Measurements from ENCODE around the gene SEC14L5. TPM values are rescaled to one million over a fixed set of nuclear protein-coding genes. Genes with fewer than 3 reads are reported as not detected.

Gene SEC14L5
- total RNA-seq, 2 experiments from 2014 or later = 0.09 to 0.28 TPM

- Mint-ChIP-seq H3K4me3 (no peak overlapping the region), H3K4me1 (peaks cover 2% of the 10 kb centered on the region), H3K9me3 (ENCODE audit: low read depth) (no peaks in the 10 kb centered on the region), H3K27me3 (peaks cover 11% of the 10 kb centered on the region), H3K36me3 (ENCODE audit: low read depth) (no peaks in the 10 kb centered on the region), H3K27ac (no peak overlapping the region)
- CTCF ChIA-PET = interaction anchor here (0.6 kb wide), 1 partner anchor 18 kb away, joined by 3 read pairs; the partner anchor contains the start of gene SEC14L5
- POLR2A ChIA-PET = interaction anchor here (0.6 kb wide), 1 partner anchor 111 kb away, joined by 3 read pairs; no protein-coding TSS in a partner anchor
- intact Hi-C loops (cut with DNase I, micrococcal nuclease) = no loop called here
- no peak for ATAC-seq
- DNase-seq = no peak
These were observed 18.5 kb downstream of the SEC14L5 start for GRCh38 chr16:4976611-4977145.

- ATAC-seq (no peak), DNase-seq (no peak)
- H3K4me3 Mint-ChIP-seq = no peak overlapping the region
- peaks cover 7% of the 10 kb centered on the region for H3K27me3 Mint-ChIP-seq
- no peaks in the 10 kb centered on the region for H3K4me1 Mint-ChIP-seq
- intact Hi-C loops (cut with DNase I, micrococcal nuclease) = no loop called here
- H3K27ac Mint-ChIP-seq = no peak overlapping the region
- no peaks in the 10 kb centered on the region for H3K36me3 Mint-ChIP-seq (ENCODE audit: low read depth)
- ChIA-PET POLR2A (no interaction called here), CTCF (no interaction called here)
- H3K9me3 Mint-ChIP-seq (ENCODE audit: low read depth) = peaks cover 3% of the 10 kb centered on the region
These were observed 21.0 kb downstream of the SEC14L5 start for GRCh38 chr16:4979164-4979563.

DNA sequence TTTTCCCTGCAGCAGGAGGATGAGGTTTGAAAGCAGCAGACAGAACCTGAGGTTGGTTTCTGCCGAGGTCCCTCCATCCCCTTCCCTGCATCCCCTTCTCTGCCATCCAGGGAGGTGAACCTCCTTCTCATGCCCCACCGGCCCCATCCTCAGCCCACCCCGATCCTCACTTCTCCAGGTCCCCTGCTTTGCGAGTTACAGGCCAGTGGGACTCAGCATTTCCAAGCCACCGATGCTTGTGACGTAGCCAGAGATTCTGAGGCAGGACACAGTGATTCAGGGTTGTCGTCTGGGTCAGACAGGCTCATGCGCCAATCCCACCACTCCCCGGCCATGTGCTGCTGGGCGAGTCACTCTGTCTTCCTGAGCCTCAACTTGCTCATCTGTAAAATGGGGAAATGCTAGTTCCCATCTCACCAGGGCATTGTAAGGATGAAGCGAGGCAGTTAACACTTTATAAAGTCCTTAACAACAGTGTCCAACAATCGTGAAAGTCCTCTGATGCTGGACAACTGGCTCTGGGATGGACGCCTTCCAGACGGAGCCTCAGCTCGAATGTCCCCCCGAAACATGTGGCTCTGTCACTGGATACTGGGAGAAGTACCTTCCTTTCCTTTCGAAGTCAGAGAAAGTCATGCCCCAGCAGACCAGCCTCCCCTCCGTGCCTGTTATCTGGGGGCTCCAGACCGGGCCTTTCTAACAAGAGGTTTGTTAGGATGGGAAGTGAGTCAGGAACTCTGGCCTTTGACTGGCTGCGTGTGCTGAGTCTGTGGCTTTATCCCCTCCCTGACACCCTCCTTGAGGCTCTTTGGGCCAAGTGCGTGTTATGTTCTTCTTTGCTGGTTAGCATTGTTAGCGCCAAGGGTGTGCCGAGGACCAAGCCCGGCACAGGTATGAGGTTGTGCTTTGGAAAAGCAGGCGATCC, 21.9 kb downstream of the SEC14L5 start:
- no peak for ATAC-seq

DNA sequence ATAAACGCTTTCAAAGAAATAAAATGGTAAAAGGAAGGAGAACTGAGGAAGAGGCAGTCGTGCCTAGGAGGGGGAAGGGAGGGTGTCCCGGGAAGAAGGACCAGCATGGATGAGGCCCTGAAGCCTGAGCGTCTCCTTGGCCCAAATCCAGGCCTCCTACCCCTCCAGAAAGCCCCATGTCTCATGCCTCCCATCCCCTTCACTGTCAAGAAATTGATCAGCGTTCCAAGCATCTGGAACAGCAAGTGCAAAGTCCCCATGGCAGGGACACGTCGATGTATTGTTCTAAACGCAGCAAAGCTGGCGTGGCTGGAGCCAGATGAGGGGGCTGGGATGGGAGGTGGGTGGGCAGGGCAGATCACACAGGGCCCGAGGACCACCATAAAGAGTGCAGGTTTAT, 22.6 kb downstream of the SEC14L5 start:
- ATAC-seq (no peak), DNase-seq (no peak)
- Mint-ChIP-seq H3K9me3 (ENCODE audit: low read depth) (peaks cover 5% of the 10 kb centered on the region), H3K27me3 (peaks cover 7% of the 10 kb centered on the region), H3K27ac (no peak overlapping the region), H3K4me1 (no peaks in the 10 kb centered on the region), H3K36me3 (ENCODE audit: low read depth) (no peaks in the 10 kb centered on the region), H3K4me3 (no peak overlapping the region)
- POLR2A ChIA-PET = no interaction called here
- CTCF ChIA-PET = no interaction called here
- intact Hi-C loops (cut with DNase I, micrococcal nuclease) = no loop called here

More for the DNA sequence above, 21.9 kb downstream of the SEC14L5 start:
- H3K4me3 Mint-ChIP-seq = no peak overlapping the region
- H3K36me3 Mint-ChIP-seq (ENCODE audit: low read depth) = no peaks in the 10 kb centered on the region
- H3K27ac Mint-ChIP-seq = no peak overlapping the region
- CTCF ChIA-PET = no interaction called here
- H3K9me3 Mint-ChIP-seq (ENCODE audit: low read depth) = peaks cover 5% of the 10 kb centered on the region
- intact Hi-C loops (cut with DNase I, micrococcal nuclease) = no loop called here
- H3K4me1 Mint-ChIP-seq = no peaks in the 10 kb centered on the region
- no peak for DNase-seq
- peaks cover 7% of the 10 kb centered on the region for H3K27me3 Mint-ChIP-seq
- POLR2A ChIA-PET = no interaction called here

DNA sequence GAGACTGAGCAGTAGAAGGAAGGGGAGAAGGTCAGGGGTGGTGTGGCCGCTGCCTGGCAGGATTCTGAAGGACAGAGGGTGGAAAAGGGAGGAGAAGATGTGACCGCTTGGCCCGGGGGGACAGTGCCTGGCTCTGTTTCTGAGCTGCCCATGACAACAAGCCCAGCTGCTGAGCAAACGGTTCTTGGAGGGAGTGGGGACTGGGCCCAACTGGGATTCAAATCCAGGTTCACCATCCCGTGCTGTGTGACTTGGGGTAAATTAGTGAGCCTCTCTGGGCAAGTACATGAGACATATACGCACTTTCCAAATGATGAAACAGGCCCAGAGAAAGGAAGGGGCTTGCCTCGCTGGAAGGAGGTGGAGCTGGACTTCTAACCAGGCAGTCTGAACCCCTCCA, 23.3 kb downstream of the SEC14L5 start:
- Mint-ChIP-seq H3K4me3 (no peak overlapping the region), H3K36me3 (ENCODE audit: low read depth) (no peaks in the 10 kb centered on the region), H3K4me1 (no peaks in the 10 kb centered on the region), H3K27me3 (peaks cover 13% of the 10 kb centered on the region), H3K27ac (no peak overlapping the region), H3K9me3 (ENCODE audit: low read depth) (peaks cover 6% of the 10 kb centered on the region)
- ChIA-PET CTCF (no interaction called here), POLR2A (no interaction called here)
- DNase-seq = no peak
- intact Hi-C loops (cut with DNase I, micrococcal nuclease) = no loop called here
- ATAC-seq = no peak

DNA sequence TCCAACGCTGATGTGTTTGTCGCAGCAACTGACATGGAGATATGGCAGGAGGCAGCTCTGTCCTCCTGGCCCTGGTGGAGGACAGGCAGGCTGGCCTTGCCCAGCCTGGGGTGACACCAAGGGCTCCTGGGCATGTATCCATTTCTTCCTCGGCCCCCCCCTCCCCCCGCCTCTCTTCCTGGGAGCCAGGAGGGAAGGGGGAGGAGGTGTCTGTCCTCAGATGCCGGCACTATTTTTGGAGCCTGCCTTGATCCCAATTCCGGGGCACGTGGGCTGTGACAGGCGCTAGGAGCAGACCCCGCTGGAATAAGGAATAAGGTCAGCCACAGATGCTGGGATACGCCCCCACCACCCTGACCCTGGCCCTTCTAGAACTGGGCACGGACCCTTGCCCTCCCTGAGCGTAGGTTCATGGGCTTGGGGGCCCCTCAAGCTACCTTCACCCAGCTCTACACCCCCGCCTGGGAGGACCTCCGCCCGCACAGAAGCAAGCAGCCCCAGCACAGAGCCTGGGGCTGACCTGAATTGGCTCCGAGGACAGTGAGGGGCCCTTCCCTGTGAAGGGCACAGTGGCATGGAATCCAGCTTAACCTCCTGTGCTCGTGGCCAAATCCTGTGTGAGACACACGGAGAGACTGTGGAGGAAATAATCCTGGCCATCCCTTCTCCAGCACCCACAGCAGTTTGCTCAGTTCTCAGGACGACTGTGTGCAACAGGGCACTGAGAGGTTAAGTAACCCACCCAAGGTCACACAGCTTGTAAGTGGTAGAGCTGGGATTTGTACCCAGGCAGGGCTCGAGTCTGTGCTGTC, 24.1 kb downstream of the SEC14L5 start:
- ATAC-seq = no peak
- Mint-ChIP-seq H3K27ac (no peak overlapping the region), H3K4me1 (no peaks in the 10 kb centered on the region), H3K9me3 (ENCODE audit: low read depth) (peaks cover 7% of the 10 kb centered on the region), H3K36me3 (ENCODE audit: low read depth) (no peaks in the 10 kb centered on the region), H3K4me3 (no peak overlapping the region), H3K27me3 (peaks cover 19% of the 10 kb centered on the region)
- DNase-seq = no peak
- ChIA-PET CTCF (no interaction called here), POLR2A (no interaction called here)
- intact Hi-C loops (cut with DNase I, micrococcal nuclease) = no loop called here

GRCh38 chr16:4984174-4984990, 26.3 kb downstream of the SEC14L5 start:
- no peak overlapping the region for H3K27ac Mint-ChIP-seq
- CTCF ChIA-PET = no interaction called here
- DNase-seq = no peak
- intact Hi-C loops (cut with DNase I, micrococcal nuclease) = no loop called here
- POLR2A ChIA-PET = no interaction called here
- H3K4me1 Mint-ChIP-seq = peaks cover 2% of the 10 kb centered on the region
- ATAC-seq = no peak
- peaks cover 36% of the 10 kb centered on the region for H3K27me3 Mint-ChIP-seq
- no peaks in the 10 kb centered on the region for H3K36me3 Mint-ChIP-seq (ENCODE audit: low read depth)
- H3K9me3 Mint-ChIP-seq (ENCODE audit: low read depth) = peaks cover 7% of the 10 kb centered on the region
- H3K4me3 Mint-ChIP-seq = no peak overlapping the region

- Mint-ChIP-seq H3K4me1 (peaks cover 2% of the 10 kb centered on the region), H3K9me3 (ENCODE audit: low read depth) (peaks cover 7% of the 10 kb centered on the region), H3K36me3 (ENCODE audit: low read depth) (no peaks in the 10 kb centered on the region), H3K27me3 (peaks cover 38% of the 10 kb centered on the region), H3K4me3 (no peak overlapping the region), H3K27ac (no peak overlapping the region)
- CTCF ChIA-PET = no interaction called here
- POLR2A ChIA-PET = no interaction called here
- intact Hi-C loops (cut with DNase I, micrococcal nuclease) = no loop called here
- ATAC-seq = no peak
- no peak for DNase-seq
These were observed 29.1 kb downstream of the SEC14L5 start for GRCh38 chr16:4987250-4987579.

DNA sequence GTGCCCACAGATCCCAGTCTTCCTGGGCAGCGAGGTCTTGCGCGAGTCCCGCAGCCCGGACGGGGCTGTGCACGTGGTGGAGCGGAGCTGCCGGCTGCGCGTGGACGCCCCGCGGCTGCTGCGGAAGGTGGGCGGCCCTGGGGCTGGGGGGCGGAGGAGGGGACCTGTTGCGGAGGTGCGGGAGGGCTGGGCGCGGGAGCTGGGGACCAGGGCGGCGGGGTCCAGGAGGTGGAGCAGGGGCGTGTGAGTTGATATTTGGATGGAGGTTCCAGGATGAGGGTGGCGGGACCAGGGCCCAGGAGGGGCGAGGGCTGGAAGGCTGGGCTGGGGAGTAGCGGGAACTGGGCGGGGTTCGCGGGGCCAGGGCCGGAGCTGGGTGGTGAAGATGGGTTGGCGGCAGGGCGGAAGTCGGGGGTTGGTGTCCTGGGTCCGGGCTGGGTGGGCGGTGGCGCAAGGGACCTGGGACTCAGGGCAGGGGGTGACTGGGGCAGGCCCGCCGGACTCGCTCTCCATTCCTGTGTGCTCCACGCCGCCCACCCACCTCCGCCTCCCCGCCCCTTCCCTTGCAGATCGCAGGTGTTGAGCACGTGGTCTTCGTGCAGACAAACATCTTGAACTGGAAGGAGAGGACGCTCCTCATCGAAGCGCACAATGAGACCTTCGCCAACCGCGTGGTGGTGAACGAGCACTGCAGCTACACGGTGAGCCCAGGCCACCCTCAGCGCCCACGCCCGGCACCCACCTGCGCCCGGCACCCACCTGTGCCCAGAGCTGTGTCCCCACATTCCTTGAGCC, 29.6 kb downstream of the SEC14L5 start:
- peaks cover 7% of the 10 kb centered on the region for H3K9me3 Mint-ChIP-seq (ENCODE audit: low read depth)
- ChIA-PET POLR2A (no interaction called here), CTCF (no interaction called here)
- H3K27ac Mint-ChIP-seq = no peak overlapping the region
- peaks cover 2% of the 10 kb centered on the region for H3K4me1 Mint-ChIP-seq
- ATAC-seq = no peak
- no peak overlapping the region for H3K4me3 Mint-ChIP-seq
- intact Hi-C loops (cut with DNase I, micrococcal nuclease) = no loop called here
- H3K36me3 Mint-ChIP-seq (ENCODE audit: low read depth) = no peaks in the 10 kb centered on the region
- peaks cover 38% of the 10 kb centered on the region for H3K27me3 Mint-ChIP-seq
- peak; percentile 9 for DNase-seq

GRCh38 chr16:4988647-4989046, 30.5 kb downstream of the SEC14L5 start:
- CTCF ChIA-PET = no interaction called here
- H3K36me3 Mint-ChIP-seq (ENCODE audit: low read depth) = no peaks in the 10 kb centered on the region
- no peak for DNase-seq
- no peak overlapping the region for H3K27ac Mint-ChIP-seq
- no peak overlapping the region for H3K4me3 Mint-ChIP-seq
- peaks cover 2% of the 10 kb centered on the region for H3K4me1 Mint-ChIP-seq
- intact Hi-C loops (cut with DNase I, micrococcal nuclease) = no loop called here
- peaks cover 7% of the 10 kb centered on the region for H3K9me3 Mint-ChIP-seq (ENCODE audit: low read depth)
- peaks cover 38% of the 10 kb centered on the region for H3K27me3 Mint-ChIP-seq
- ATAC-seq = no peak
- POLR2A ChIA-PET = no interaction called here
